Common myeloid progenitor, CD34-positive (primary cell): Measurements from ENCODE around the gene PTGES.

Source experiments
- CTCF ChIA-PET: fragments of 350-600 bp; sonication (Branson Sonifier 250); formaldehyde crosslinking; loops from one replicate; lab custom pipeline; 2021; ENCODE audit warnings: antibody characterized with exemption; lab: Charles Lee
- POLR2A ChIA-PET: fragments of 350-600 bp; sonication (Branson Sonifier 250); formaldehyde crosslinking; loops from one replicate; lab custom pipeline; 2021; ENCODE audit warnings: antibody characterized with exemption; lab: Charles Lee
- DNase-seq, 3 donors: peaks; one replicate each; pipeline versions ENCODE4 v3.0.0 to v3.0.0-alpha.2; 2013
- H3K27ac ChIP-seq, 2 experiments: 1 replicate in 1 of 2; 2 replicates in 1 of 2; pipeline ENCODE4 v1.7.0; 2013; ENCODE audit warnings: inconsistent platforms in 2 of 2, low read length in 2 of 2, mild to moderate bottlenecking in 2 of 2, low read depth in 1 of 2, moderate library complexity in 1 of 2; ENCODE audit not compliant: severe bottlenecking in 2 of 2, insufficient read depth in 1 of 2, poor library complexity in 1 of 2
- H3K27me3 ChIP-seq, 5 experiments: replicated peaks in 2 of 5; 1 replicate in 3 of 5; 2 replicates in 2 of 5; pipeline versions ENCODE4 v1.6.1 to v1.7.0; 2013; ENCODE audit warnings: low read length in 4 of 5, mild to moderate bottlenecking in 2 of 5, moderate library complexity in 2 of 5, inconsistent platforms in 1 of 5; ENCODE audit not compliant: insufficient read depth in 5 of 5, control insufficient read depth in 4 of 5
- H3K36me3 ChIP-seq, 4 experiments: 1 replicate in 2 of 4; 2 replicates in 2 of 4; pipeline versions ENCODE4 v1.6.1 to v1.7.0; 2013; ENCODE audit warnings: low read length in 3 of 4, control low read depth in 1 of 4, mild to moderate bottlenecking in 1 of 4; ENCODE audit not compliant: control insufficient read depth in 4 of 4, insufficient read depth in 4 of 4
- H3K4me1 ChIP-seq, 4 experiments: 1 replicate in 3 of 4; 2 replicates in 1 of 4; pipeline versions ENCODE4 v1.6.1 to v1.7.1; 2013; ENCODE audit warnings: low read length in 3 of 4, mild to moderate bottlenecking in 3 of 4, control low read depth in 1 of 4, inconsistent platforms in 1 of 4, moderate library complexity in 1 of 4; ENCODE audit not compliant: control insufficient read depth in 4 of 4, insufficient read depth in 4 of 4; ENCODE audit errors: control extremely low read depth in 1 of 4
- H3K4me3 ChIP-seq, 7 experiments: 1 replicate in 4 of 7; 2 replicates in 3 of 7; pipeline versions ENCODE4 v1.5.1 to v1.7.0; 2013; ENCODE audit warnings: mild to moderate bottlenecking in 7 of 7, low read length in 6 of 7, moderate library complexity in 6 of 7, inconsistent platforms in 2 of 7, low read depth in 2 of 7, control low read depth in 1 of 7; ENCODE audit not compliant: insufficient read depth in 4 of 7, control insufficient read depth in 1 of 7; ENCODE audit errors: extremely low read depth in 1 of 7
- H3K9me3 ChIP-seq, 5 experiments: 1 replicate in 4 of 5; 2 replicates in 1 of 5; pipeline versions ENCODE4 v1.6.1 to v1.7.1; 2013; ENCODE audit warnings: low read length in 4 of 5, mild to moderate bottlenecking in 2 of 5, inconsistent platforms in 1 of 5, low read depth in 1 of 5, moderate library complexity in 1 of 5; ENCODE audit not compliant: control insufficient read depth in 4 of 5, insufficient read depth in 2 of 5; ENCODE audit errors: control extremely low read depth in 1 of 5
- WGBS: methylation state at CpG from one replicate; pipeline ENCODE4 v1.1.5; 2013; ENCODE audit not compliant: insufficient coverage; 5-methylcytosine and 5-hydroxymethylcytosine counted together

PTGES gene

DNA sequence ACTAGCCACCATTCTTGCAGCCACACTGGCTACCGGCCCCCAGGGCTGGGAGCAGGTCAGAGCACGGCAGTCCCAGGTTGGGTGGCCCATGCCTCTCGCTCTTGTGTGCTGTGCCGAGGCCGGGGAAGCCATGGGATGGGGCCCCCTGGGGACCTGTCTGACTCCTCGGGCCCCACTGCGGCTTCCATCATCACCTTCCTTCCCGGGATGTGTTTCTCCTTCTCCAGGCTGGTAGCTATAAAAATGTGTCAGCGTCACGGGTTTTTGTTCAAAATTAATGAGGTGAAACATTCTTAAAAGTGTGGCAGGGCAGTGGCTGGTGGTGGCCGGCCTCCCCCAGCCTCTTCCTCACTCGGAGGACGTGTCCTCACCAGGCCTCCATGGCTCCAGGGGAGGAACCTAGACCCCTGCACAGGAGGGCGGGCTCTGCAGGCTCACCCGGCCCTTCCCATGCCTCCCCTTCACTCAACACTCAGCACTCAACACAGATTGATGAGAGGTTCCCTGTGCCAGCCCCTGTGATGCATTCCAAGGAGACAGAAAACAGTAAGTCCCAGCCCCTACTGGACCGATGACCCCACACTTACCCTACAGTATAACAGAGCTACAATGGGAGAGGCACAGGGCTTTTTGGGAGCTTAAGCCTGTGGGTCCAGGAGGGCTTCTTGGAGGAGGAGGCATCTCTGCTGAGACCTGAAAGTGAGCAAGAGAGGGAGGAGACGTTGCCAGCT lies 43.2 kb downstream of the PTGES start:
- CTCF ChIA-PET, result interaction anchor here (1.0 to 1.1 kb wide), 2 partner anchors 14 to 17 kb away, joined by 3 to 4 read pairs; no protein-coding TSS in a partner anchor
- Histone ChIP-seq H3K27ac (no peak overlapping the region), H3K36me3 (no peaks in the 10 kb centered on the region), H3K4me1 (peaks cover 4 to 25% (median 21%) of the 10 kb centered on the region in 4 experiments), H3K4me3 (no peak overlapping the region), H3K27me3 (peaks cover 0 to 17% (median 4%) of the 10 kb centered on the region in 5 experiments), H3K9me3 (no peaks in the 10 kb centered on the region)
- POLR2A ChIA-PET, result interaction anchor here (0.5 kb wide), 1 partner anchor 7 kb away, joined by 4 read pairs; no protein-coding TSS in a partner anchor
- DNase-seq, result no peak
- WGBS, result 93% methylated on average over 14 of the region's 17 CpGs

DNA sequence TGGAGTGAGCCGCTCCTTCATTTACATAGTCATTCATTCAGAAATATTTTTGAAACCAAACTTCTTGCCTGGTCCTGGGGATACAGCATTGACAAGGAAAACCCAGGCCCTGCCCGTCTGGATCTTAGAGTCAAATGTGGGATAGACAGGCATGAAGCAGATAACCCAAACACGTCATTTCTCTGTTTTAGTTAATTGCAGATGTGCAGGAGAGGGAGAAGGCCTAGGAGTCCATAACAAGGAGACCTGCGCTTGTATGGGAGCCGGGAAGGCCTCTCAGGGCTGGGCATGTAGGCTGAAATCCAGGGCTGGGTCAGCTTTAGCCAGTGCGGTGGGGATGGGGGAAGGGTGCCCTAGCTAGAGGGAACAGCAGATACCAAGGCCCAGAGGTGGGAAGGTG lies 44.0 kb downstream of the PTGES start:
- no peak for DNase-seq
- Histone ChIP-seq H3K27ac (no peak overlapping the region), H3K9me3 (no peaks in the 10 kb centered on the region), H3K4me3 (no peak overlapping the region), H3K36me3 (no peaks in the 10 kb centered on the region), H3K27me3 (peaks cover 0 to 17% (median 4%) of the 10 kb centered on the region in 5 experiments), H3K4me1 (peaks cover 4 to 25% (median 19%) of the 10 kb centered on the region in 4 experiments)
- WGBS, result 86% methylated on average over 4 of the region's 6 CpGs
- POLR2A ChIA-PET, result no interaction called here
- CTCF ChIA-PET, result interaction anchor here (1.1 kb wide), 1 partner anchor 18 kb away, joined by 4 read pairs; no protein-coding TSS in a partner anchor

DNA sequence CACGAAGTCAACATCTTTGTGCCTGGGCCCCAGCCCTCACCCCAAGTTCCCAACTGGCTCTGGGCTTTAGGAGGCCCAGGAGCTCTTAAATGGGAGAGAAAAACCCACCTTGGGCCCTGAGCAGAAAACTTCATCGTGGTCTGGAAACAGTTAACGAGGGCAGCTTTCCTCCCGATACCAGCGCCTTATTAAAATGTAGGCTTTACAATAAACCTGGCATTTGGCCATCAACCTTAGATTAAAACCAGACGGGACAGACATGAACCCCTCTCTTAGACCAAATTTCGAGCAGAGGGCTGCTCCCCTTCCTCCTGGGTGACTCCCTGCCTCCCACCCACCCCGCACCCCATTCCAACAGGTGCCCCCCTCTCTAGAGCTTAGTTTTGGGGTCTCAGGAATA lies 48.0 kb downstream of the PTGES start:
- peaks cover 0 to 12% (median 3%) of the 10 kb centered on the region in 5 experiments for H3K27me3 ChIP-seq
- WGBS, result 84% methylated on average over 6 of the region's 8 CpGs
- no peak for DNase-seq
- POLR2A ChIA-PET, result no interaction called here
- no peaks in the 10 kb centered on the region for H3K4me1 ChIP-seq
- CTCF ChIA-PET, result interaction anchor here (0.7 to 1.0 kb wide), 3 partner anchors 11 to 51 kb away, joined by 3 read pairs; no protein-coding TSS in a partner anchor
- H3K36me3 ChIP-seq, result no peaks in the 10 kb centered on the region
- H3K4me3 ChIP-seq, result no peak overlapping the region
- H3K9me3 ChIP-seq, result no peaks in the 10 kb centered on the region
- no peak overlapping the region for H3K27ac ChIP-seq

DNA sequence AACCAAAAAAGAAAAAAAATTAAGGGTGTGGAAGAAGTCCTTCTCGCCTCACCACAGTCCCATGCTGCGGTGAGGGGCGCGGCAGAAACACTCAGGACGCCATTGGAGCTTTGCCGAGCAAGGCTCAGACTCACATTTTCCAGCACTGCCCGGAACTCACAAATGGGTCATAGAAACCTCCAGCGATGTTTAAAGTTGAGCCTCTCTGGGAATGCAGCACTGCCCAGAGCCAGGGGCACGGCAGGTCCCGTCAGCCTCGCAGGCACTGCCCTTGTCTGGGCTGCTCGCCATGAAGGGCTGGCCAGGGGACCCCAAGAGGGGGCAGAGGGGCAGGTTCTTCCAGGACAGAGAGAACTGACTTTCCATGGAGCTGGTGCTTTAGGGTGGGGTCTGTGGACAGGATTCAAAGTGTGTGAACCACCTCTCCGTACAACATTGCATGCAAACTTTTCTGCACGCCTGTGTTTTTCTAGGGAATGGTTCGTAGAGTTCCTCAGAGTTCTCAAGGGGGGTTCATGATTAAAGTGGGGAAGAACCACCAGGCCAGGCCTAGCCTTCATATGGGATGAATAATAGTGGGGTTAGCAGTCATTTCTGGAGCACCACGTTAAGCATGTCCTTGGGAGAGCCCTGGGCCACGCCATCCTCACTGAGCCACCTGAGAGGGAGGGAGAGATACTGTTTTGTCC lies 49.0 kb downstream of the PTGES start:
- Histone ChIP-seq H3K9me3 (no peaks in the 10 kb centered on the region), H3K27me3 (peaks cover 2 to 21% (median 9%) of the 10 kb centered on the region in 5 experiments), H3K4me1 (no peaks in the 10 kb centered on the region), H3K27ac (no peak overlapping the region), H3K36me3 (no peaks in the 10 kb centered on the region), H3K4me3 (no peak overlapping the region)
- POLR2A ChIA-PET, result no interaction called here
- no peak for DNase-seq
- WGBS, result 90% methylated on average over 16 of the region's 17 CpGs
- CTCF ChIA-PET, result interaction anchor here (2.9 kb wide), 1 partner anchor 23 kb away, joined by 13 read pairs; no protein-coding TSS in a partner anchor

DNA sequence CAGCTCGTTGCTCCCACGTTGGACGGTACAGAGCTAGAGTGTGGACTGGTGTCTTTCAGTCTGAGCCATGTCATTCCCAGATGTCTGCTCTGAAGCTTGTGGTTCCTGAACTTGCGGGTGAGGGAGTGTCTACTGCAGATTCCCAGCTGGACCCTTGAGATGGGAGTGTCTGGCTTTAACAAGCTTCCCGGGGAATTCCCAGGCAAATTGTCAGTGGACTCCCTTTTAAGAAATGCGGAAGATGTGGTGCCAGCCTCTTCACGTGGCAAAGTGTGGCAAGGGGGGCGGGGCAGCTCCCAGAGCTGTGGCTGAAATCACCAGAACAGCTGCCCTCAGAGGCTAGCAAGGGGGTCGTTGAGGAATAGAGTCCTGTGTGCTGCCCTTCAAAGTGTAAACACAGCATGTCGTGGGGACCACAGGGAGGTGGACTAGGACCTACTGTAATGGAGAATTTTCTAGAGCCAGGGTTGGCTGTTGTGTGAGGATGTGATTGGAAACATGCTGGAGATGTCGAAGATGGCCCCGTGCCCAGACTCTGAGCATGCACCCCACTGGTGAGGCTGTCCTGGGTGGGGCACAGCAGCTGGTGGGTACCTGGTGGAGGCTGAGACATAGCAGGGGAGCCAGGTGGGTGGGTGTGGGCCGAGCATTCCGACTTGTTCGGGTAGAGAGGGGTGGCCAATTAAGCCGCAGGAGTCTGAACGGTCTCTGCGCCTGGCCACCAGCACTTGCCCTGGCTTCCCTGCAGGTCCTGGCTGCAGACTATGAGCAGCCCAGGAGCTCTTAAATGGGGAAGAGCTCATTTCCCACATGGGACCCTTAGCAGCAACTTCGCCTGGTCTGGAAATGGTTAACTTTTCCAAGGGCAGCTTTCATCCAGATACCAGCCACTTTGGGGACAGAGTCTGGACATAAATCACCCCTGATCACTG lies 50.0 kb downstream of the PTGES start:
- Histone ChIP-seq H3K4me1 (peaks cover 0 to 6% (median 3%) of the 10 kb centered on the region in 4 experiments), H3K9me3 (no peaks in the 10 kb centered on the region), H3K4me3 (no peak overlapping the region), H3K27me3 (peaks cover 3 to 30% (median 16%) of the 10 kb centered on the region in 5 experiments), H3K27ac (no peak overlapping the region), H3K36me3 (no peaks in the 10 kb centered on the region)
- WGBS, result 79% methylated on average over 16 of the region's 19 CpGs
- no peak for DNase-seq
- POLR2A ChIA-PET, result interaction anchor here (0.6 kb wide), 1 partner anchor 7 kb away, joined by 4 read pairs; no protein-coding TSS in a partner anchor
- CTCF ChIA-PET, result interaction anchor here (0.6 to 2.9 kb wide), 6 partner anchors 8 to 59 kb away, joined by 3 to 13 read pairs (median 4); no protein-coding TSS in a partner anchor

DNA sequence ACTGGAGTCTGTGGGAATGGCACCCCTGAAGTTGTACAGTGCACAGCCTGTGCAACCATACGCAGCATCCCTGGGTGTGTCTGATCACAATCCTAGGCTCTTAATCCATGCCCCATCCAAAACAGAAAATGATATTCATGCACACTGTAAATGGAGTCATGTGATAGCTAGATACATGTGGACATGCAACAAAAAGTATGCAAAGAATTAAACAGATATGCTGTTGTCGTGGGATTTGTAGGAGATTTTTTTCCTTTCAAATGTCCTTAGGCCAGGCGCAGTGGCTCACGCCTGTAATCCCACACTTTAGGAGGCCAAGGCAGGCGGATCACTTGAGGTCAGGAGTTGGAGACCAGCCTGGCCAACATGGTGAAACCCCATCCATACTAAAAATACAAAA lies 51.3 kb downstream of the PTGES start:
- 98% methylated on average over 4 of the region's 5 CpGs for WGBS
- Histone ChIP-seq H3K4me3 (no peak overlapping the region), H3K36me3 (no peaks in the 10 kb centered on the region), H3K4me1 (peaks cover 0 to 16% (median 10%) of the 10 kb centered on the region in 4 experiments), H3K27me3 (peaks cover 3 to 43% (median 20%) of the 10 kb centered on the region in 5 experiments), H3K27ac (no peak overlapping the region), H3K9me3 (no peaks in the 10 kb centered on the region)
- DNase-seq, result no peak
- ChIA-PET CTCF (interaction anchor here (1.1 to 2.9 kb wide), 4 partner anchors 9 to 77 kb away, joined by 3 to 13 read pairs (median 4); no protein-coding TSS in a partner anchor), POLR2A (no interaction called here)
